ENCODE results near the gene SNX1. TPM values are rescaled to one million over a fixed set of nuclear protein-coding genes. Genes with fewer than 3 reads are reported as not detected.

The SNX1 gene
- total and polyA plus RNA-seq, 2 of the 13 experiments (the other 11 are each of a cell fraction or from before 2014, with no cell fraction given) = 29.3 to 60.1 TPM

DNA sequence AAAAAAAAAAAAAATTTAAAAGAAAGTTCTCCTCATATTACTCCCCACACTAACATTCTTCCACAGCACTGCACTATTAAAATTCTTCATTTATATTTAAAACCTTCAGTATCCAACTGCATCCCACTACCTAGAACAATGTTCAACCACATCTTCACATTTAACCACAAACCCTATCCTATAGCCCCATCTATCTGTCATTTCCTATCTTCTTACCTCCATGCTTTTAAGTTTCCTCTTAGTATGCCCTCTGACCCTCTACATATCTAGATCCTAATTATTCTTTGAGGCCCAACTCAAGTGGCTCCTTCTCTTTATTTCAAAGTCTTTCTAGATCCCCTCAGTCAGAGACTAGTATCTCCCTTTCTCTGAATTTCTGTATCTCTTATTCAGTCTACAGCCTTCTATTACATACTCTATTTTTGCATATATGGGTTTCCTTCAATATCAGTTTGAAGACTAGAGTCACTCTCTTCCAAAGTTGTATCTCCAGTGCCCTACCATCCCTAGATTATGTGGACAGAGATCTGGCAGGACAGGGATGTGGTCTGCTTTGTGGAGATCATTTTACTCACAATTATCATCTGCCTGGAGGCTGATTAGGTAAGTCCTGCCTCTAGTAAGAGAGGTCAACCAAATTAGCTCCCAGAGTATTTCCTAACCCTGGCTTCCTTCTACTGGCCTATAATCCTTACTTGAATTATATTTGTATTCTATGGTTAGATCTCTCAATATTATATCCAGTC lies 3.5 kb upstream of the SNX1 start:
- no peak for ATAC-seq
- in situ Hi-C loops (cut with HindIII; ENCODE audit: extremely low pct_ligation_motif_present, low pct_unique_long_range_greater_than_20kb) = no loop called here
- Histone ChIP-seq H3K27me3 (ENCODE audit: control insufficient read depth in 1 of 2, insufficient read depth in 2 of 2, low read length in 2 of 2) (no peaks in the 10 kb centered on the region; a peak in 1 of 5 replicates), H4K20me1 (ENCODE audit: insufficient read depth, low read length) (no peaks in the 10 kb centered on the region), H3K9ac (ENCODE audit: insufficient read depth, low read depth, low read length) (peak overlapping the region; percentile 75), H3K4me1 (ENCODE audit: insufficient read depth, low read length) (peaks cover 32% of the 10 kb centered on the region), H3K27ac (ENCODE audit: extremely low read length, insufficient read depth, low read length) (peak overlapping the region; percentile 83), H3K79me2 (ENCODE audit: insufficient read depth, low read length) (peaks cover 35% of the 10 kb centered on the region), H3K4me2 (ENCODE audit: low read depth, low read length) (peak overlapping the region; percentile 87), H2AFZ (ENCODE audit: low read length) (no peak overlapping the region), H3K4me3 (replicated peaks in 1 of 3; ENCODE audit: insufficient read depth in 1 of 3, low read depth in 2 of 3, low read length in 3 of 3) (peak overlapping the region; percentile 73 to 83 (median 81)), H3K9me3 (ENCODE audit: low read length) (no peaks in the 10 kb centered on the region), H3K36me3 (replicated peaks in 1 of 2; ENCODE audit: control insufficient read depth in 1 of 2, insufficient read depth in 2 of 2, low read length in 2 of 2) (peaks cover 2 to 16% of the 10 kb centered on the region in 2 experiments; a peak in 4 of 5 replicates)
- BruUV-seq (replicated peaks) = no TSS peak
- intact Hi-C loops (cut with micrococcal nuclease; ENCODE audit: unreplicated experiment) = loop anchor here (2.0 kb wide), 2 partner anchors 19 to 339 kb away; no protein-coding TSS in a partner anchor
- FAIRE-seq = no peak
- peak; percentile 50 for DNase-seq (ENCODE audit: low spot score)
- ChIA-PET CTCF (ENCODE audit: low intra/inter-chr PET ratio, low total read pairs) (interaction anchor here (0.9 to 1.9 kb wide), 3 partner anchors 23 to 147 kb away, joined by 3 to 6 read pairs (median 5); no protein-coding TSS in a partner anchor), POLR2A (interaction anchor here (1.4 to 2.9 kb wide), 11 partner anchors 9 to 340 kb away, joined by 3 to 88 read pairs (median 11); partner anchors contain the start of gene PPIB)
- TF ChIP-seq ZMYM3 (CRISPR knock-in tag; IDR thresholded peaks at IDR 0.05) (no peak), SIX4 (CRISPR knock-in tag; IDR thresholded peaks at IDR 0.05) (no peak), CBX5 (CRISPR knock-in tag; IDR thresholded peaks at IDR 0.05; ENCODE audit: borderline replicate concordance) (no peak), SOX6 (IDR thresholded peaks at IDR 0.05) (no peak), SOX6 (CRISPR knock-in tag; IDR thresholded peaks at IDR 0.05) (no peak), SAP130 (CRISPR knock-in tag; IDR thresholded peaks at IDR 0.05; ENCODE audit: low read depth) (peak; percentile 42; the same call in 1 of the 2 replicates), TBX2 (CRISPR knock-in tag; IDR thresholded peaks at IDR 0.05; ENCODE audit: borderline replicate concordance) (no peak), ZNF253 (CRISPR knock-in tag; IDR thresholded peaks at IDR 0.05; ENCODE audit: borderline replicate concordance) (no peak), HNRNPH1 (optimal IDR thresholded peaks at IDR 0.05; ENCODE audit: low read depth, low read length) (no peak), JUN (CRISPR knock-in tag; IDR thresholded peaks at IDR 0.05) (no peak), ZC3H13 (CRISPR knock-in tag; IDR thresholded peaks at IDR 0.05) (no peak), ZNF746 (CRISPR knock-in tag; IDR thresholded peaks at IDR 0.05) (no peak), ZNF7 (CRISPR knock-in tag; IDR thresholded peaks at IDR 0.05) (no peak)
- TF ChIP-seq, protein P1, sequence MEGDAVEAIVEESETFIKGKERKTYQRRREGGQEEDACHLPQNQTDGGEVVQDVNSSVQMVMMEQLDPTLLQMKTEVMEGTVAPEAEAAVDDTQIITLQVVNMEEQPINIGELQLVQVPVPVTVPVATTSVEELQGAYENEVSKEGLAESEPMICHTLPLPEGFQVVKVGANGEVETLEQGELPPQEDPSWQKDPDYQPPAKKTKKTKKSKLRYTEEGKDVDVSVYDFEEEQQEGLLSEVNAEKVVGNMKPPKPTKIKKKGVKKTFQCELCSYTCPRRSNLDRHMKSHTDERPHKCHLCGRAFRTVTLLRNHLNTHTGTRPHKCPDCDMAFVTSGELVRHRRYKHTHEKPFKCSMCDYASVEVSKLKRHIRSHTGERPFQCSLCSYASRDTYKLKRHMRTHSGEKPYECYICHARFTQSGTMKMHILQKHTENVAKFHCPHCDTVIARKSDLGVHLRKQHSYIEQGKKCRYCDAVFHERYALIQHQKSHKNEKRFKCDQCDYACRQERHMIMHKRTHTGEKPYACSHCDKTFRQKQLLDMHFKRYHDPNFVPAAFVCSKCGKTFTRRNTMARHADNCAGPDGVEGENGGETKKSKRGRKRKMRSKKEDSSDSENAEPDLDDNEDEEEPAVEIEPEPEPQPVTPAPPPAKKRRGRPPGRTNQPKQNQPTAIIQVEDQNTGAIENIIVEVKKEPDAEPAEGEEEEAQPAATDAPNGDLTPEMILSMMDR (CRISPR knock-in tag; IDR thresholded peaks at IDR 0.05) = peak; percentile 67
- TF ChIP-seq, protein P2, sequence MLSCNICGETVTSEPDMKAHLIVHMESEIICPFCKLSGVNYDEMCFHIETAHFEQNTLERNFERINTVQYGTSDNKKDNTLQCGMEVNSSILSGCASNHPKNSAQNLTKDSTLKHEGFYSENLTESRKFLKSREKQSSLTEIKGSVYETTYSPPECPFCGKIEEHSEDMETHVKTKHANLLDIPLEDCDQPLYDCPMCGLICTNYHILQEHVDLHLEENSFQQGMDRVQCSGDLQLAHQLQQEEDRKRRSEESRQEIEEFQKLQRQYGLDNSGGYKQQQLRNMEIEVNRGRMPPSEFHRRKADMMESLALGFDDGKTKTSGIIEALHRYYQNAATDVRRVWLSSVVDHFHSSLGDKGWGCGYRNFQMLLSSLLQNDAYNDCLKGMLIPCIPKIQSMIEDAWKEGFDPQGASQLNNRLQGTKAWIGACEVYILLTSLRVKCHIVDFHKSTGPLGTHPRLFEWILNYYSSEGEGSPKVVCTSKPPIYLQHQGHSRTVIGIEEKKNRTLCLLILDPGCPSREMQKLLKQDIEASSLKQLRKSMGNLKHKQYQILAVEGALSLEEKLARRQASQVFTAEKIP (CRISPR knock-in tag; IDR thresholded peaks at IDR 0.05; ENCODE audit: borderline replicate concordance) = no peak
- TF ChIP-seq, protein P3, sequence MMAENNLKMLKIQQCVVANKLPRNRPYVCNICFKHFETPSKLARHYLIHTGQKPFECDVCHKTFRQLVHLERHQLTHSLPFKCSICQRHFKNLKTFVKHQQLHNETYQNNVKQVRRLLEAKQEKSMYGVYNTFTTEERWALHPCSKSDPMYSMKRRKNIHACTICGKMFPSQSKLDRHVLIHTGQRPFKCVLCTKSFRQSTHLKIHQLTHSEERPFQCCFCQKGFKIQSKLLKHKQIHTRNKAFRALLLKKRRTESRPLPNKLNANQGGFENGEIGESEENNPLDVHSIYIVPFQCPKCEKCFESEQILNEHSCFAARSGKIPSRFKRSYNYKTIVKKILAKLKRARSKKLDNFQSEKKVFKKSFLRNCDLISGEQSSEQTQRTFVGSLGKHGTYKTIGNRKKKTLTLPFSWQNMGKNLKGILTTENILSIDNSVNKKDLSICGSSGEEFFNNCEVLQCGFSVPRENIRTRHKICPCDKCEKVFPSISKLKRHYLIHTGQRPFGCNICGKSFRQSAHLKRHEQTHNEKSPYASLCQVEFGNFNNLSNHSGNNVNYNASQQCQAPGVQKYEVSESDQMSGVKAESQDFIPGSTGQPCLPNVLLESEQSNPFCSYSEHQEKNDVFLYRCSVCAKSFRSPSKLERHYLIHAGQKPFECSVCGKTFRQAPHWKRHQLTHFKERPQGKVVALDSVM (CRISPR knock-in tag; IDR thresholded peaks at IDR 0.05) = peak; percentile 7; the same call in 1 of the 2 replicates
- TF ChIP-seq, protein P4, sequence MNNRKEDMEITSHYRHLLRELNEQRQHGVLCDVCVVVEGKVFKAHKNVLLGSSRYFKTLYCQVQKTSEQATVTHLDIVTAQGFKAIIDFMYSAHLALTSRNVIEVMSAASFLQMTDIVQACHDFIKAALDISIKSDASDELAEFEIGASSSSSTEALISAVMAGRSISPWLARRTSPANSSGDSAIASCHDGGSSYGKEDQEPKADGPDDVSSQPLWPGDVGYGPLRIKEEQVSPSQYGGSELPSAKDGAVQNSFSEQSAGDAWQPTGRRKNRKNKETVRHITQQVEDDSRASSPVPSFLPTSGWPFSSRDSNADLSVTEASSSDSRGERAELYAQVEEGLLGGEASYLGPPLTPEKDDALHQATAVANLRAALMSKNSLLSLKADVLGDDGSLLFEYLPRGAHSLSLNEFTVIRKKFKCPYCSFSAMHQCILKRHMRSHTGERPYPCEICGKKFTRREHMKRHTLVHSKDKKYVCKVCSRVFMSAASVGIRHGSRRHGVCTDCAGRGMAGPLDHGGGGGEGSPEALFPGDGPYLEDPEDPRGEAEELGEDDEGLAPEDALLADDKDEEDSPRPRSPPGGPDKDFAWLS (CRISPR knock-in tag; IDR thresholded peaks at IDR 0.05; ENCODE audit: borderline replicate concordance) = no peak

Measured in HepG2 (cell line).